ENCODE results near the gene RUFY4.

- TF ChIP-seq POLR2AphosphoS5 (IDR thresholded peaks at IDR 0.05; ENCODE audit: low read depth, low read length) (no peak), CTCF (IDR thresholded peaks at IDR 0.05) (no peak), SIN3A (IDR thresholded peaks at IDR 0.05; ENCODE audit: borderline replicate concordance, insufficient read depth, low read depth, low read length) (no peak), TCF7L2 (IDR thresholded peaks at IDR 0.05; ENCODE audit: low read depth, low read length) (no peak)
These were observed 22.7 kb downstream of the RUFY4 start for GRCh38 chr2:218091746-218092145.

Data from Panc1 (cell line).